GM19455 (cell line): ENCODE results near the gene TRAF3IP3.

Experiments
- ATAC-seq: cut with Tn5 transposase; IDR thresholded peaks from one replicate; pipeline ENCODE4 v1.9.1; 2021; ENCODE audit not compliant: unreplicated experiment

Gene TRAF3IP3

GRCh38 chr1:209736490-209737117, 19.2 kb upstream of the TRAF3IP3 start:
- no peak for ATAC-seq

- ATAC-seq: no peak
These were observed 18.7 kb upstream of the TRAF3IP3 start for GRCh38 chr1:209737118-209737505.

GRCh38 chr1:209738270-209738669, 17.6 kb upstream of the TRAF3IP3 start:
- no peak for ATAC-seq

GRCh38 chr1:209741193-209741592, 14.7 kb upstream of the TRAF3IP3 start:
- no peak for ATAC-seq

GRCh38 chr1:209741889-209742288, 14.0 kb upstream of the TRAF3IP3 start:
- no peak for ATAC-seq

- ATAC-seq: no peak
These were observed 13.3 kb upstream of the TRAF3IP3 start for GRCh38 chr1:209742409-209743144.

GRCh38 chr1:209743145-209743482, 12.7 kb upstream of the TRAF3IP3 start:
- no peak for ATAC-seq

GRCh38 chr1:209746451-209747165, 9.2 kb upstream of the TRAF3IP3 start:
- ATAC-seq: no peak

- peak; percentile 66 for ATAC-seq
These were observed 8.1 kb upstream of the TRAF3IP3 start for GRCh38 chr1:209747580-209748262.

- ATAC-seq: no peak
These were observed 7.2 kb upstream of the TRAF3IP3 start for GRCh38 chr1:209748620-209749019.

- ATAC-seq: no peak
These were observed 6.6 kb upstream of the TRAF3IP3 start for GRCh38 chr1:209749205-209749604.

GRCh38 chr1:209749670-209750323, 6.1 kb upstream of the TRAF3IP3 start:
- ATAC-seq: no peak

- peak; percentile 44 for ATAC-seq
These were observed 4.1 kb upstream of the TRAF3IP3 start for GRCh38 chr1:209751627-209752231.

GRCh38 chr1:209752890-209753289, 3.0 kb upstream of the TRAF3IP3 start:
- no peak for ATAC-seq

GRCh38 chr1:209755256-209755655, 597 bp upstream of the TRAF3IP3 start:
- ATAC-seq: no peak

GRCh38 chr1:209756615-209757445, 977 bp downstream of the TRAF3IP3 start:
- peak; percentile 34 for ATAC-seq

- ATAC-seq: no peak
These were observed 2.5 kb downstream of the TRAF3IP3 start for GRCh38 chr1:209758400-209758799.

- no peak for ATAC-seq
These were observed 4.0 kb downstream of the TRAF3IP3 start for GRCh38 chr1:209759829-209760359.

- ATAC-seq: no peak
These were observed 5.3 kb downstream of the TRAF3IP3 start for GRCh38 chr1:209761011-209761635.
